Measurements from ENCODE around the gene CMSS1. TPM values are rescaled to one million over a fixed set of nuclear protein-coding genes. Genes with fewer than 3 reads are reported as not detected.

Gene CMSS1
- total and polyA plus RNA-seq, 8 donors = 2.7 to 33.3 (median 22.1) TPM

DNA sequence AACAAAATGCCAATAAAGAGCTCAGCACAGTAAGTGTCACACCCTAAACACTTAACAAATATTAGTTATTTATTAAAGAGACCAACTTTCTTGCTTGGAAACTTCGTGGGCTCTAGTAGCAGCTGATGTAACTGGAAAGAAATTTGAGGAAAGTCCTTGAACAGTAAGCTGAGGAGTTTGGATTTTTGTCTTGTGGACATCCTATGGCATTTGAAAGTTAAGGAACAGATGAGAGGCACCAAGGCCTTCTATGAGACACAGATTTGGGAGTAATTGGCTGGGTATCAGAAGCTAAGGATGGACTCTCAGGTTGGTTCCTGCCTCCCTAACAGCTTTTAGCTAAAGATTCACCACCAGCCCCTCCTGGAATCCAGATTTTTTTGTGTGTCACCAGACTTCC, 356.3 kb downstream of the CMSS1 start:
- intact Hi-C loops (cut with DNase I; ENCODE audit: low total_unique reads) = no loop called here
- WGBS, 5 donors = 59 to 93% (median 65%) methylated on average over 1 of the region's 1 CpG

DNA sequence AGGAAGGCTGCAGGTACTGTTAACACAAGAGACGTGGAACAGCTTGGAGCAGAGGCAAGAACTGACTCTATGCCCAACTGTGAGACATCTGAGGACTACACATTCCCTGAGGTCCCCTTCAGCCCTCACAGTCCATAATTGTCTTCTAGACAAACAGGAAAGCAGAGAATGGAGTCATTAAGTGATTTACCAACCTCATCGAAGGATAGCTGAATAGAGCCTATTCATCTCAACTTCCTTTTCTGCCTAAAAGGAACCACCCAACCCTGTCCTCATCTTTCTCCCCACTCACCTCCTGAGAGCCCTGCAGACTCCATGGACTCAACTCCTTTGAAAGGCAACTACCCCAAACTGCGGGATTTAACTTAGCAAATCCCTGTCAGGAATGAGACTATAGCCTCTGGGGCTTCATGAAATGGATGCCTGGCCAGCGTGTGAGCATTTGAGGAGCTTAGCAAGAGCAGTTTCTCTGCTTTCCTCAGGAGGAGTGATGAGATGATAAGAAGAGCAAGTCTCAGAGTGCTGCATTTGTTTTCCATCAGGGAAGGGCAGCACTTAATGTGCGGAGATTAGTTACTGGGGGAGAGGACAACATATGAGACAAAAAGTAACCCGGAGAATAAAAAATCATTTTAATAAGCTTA, 358.1 kb downstream of the CMSS1 start:
- Histone ChIP-seq H3K27ac (no peak overlapping the region), H3K36me3 (peaks cover 0 to 63% (median 33%) of the 10 kb centered on the region in 4 donors), H3K9me3 (peaks cover 7 to 15% (median 14%) of the 10 kb centered on the region in 4 donors), H3K27me3 (no peaks in the 10 kb centered on the region), H3K4me1 (no peaks in the 10 kb centered on the region), H3K4me3 (no peak overlapping the region)
- 86 to 96% (median 91%) methylated on average over 6 of the region's 6 CpGs for WGBS, 5 donors
- TF ChIP-seq POLR2AphosphoS5 (IDR thresholded peaks at IDR 0.05) (no peak), POLR2A (IDR thresholded peaks at IDR 0.05) (no peak), EP300 (IDR thresholded peaks at IDR 0.05) (no peak)
- TF ChIP-seq, protein P1, sequence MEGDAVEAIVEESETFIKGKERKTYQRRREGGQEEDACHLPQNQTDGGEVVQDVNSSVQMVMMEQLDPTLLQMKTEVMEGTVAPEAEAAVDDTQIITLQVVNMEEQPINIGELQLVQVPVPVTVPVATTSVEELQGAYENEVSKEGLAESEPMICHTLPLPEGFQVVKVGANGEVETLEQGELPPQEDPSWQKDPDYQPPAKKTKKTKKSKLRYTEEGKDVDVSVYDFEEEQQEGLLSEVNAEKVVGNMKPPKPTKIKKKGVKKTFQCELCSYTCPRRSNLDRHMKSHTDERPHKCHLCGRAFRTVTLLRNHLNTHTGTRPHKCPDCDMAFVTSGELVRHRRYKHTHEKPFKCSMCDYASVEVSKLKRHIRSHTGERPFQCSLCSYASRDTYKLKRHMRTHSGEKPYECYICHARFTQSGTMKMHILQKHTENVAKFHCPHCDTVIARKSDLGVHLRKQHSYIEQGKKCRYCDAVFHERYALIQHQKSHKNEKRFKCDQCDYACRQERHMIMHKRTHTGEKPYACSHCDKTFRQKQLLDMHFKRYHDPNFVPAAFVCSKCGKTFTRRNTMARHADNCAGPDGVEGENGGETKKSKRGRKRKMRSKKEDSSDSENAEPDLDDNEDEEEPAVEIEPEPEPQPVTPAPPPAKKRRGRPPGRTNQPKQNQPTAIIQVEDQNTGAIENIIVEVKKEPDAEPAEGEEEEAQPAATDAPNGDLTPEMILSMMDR (IDR thresholded peaks at IDR 0.05) = no peak
- intact Hi-C loops (cut with DNase I; ENCODE audit: low total_unique reads) = no loop called here
- DNase-seq = no peak

More for the DNA sequence above, 356.3 kb downstream of the CMSS1 start:
- Histone ChIP-seq H3K9me3 (peaks cover 0 to 1% (median 0%) of the 10 kb centered on the region in 4 donors), H3K27me3 (no peaks in the 10 kb centered on the region), H3K4me1 (peaks cover 0 to 5% (median 0%) of the 10 kb centered on the region in 4 donors), H3K36me3 (peaks cover 0 to 50% (median 26%) of the 10 kb centered on the region in 4 donors), H3K4me3 (no peak overlapping the region), H3K27ac (no peak overlapping the region)
- no peak for DNase-seq
- TF ChIP-seq EP300 (IDR thresholded peaks at IDR 0.05) = no peak
- TF ChIP-seq POLR2AphosphoS5 (IDR thresholded peaks at IDR 0.05) = no peak
- no peak for TF ChIP-seq POLR2A (IDR thresholded peaks at IDR 0.05)
- TF ChIP-seq, protein P1 (IDR thresholded peaks at IDR 0.05) = no peak

DNA sequence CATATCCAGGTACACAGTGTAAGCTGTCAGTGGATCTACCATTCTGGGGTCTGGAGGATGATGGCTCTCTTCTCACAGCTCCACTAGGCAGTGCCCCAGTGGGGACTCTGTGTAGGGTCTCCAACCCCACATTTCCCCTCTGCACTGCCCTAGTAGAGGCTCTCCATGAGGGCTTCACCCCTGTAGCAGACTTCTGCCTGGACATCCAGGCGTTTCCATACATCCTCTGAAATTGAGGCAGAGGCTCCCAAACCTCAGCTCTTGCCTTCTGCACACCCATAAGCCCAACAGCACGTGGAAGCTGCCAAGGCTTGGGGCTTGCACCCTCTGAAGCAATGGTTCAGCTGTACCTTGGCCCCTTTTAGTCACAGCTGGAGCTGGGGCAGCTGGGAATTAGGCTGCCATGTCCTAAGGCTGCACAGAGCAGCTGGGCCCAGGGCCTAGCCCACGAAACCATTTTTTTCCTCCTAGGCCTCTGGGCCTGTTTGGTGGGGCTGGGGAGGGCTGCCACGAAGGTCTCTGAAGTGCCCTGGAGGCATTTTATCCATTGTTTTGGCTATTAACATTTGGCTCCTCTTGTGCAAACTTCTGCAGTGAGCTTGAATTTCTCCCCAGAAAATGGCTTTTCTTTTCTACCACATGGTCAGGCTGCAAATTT, 362.2 kb downstream of the CMSS1 start:
- no peak overlapping the region for H3K4me3 ChIP-seq
- H3K27me3 ChIP-seq = no peaks in the 10 kb centered on the region
- intact Hi-C loops (cut with DNase I; ENCODE audit: low total_unique reads) = no loop called here
- TF ChIP-seq POLR2AphosphoS5 (IDR thresholded peaks at IDR 0.05) = no peak
- no peak for TF ChIP-seq POLR2A (IDR thresholded peaks at IDR 0.05)
- TF ChIP-seq, protein P1 (IDR thresholded peaks at IDR 0.05) = no peak
- no peak for TF ChIP-seq EP300 (IDR thresholded peaks at IDR 0.05)
- H3K4me1 ChIP-seq = peaks cover 0 to 4% (median 0%) of the 10 kb centered on the region in 4 donors
- peaks cover 7 to 15% (median 14%) of the 10 kb centered on the region in 4 donors for H3K9me3 ChIP-seq
- no peak overlapping the region for H3K27ac ChIP-seq
- DNase-seq = no peak
- WGBS, 5 donors = 93 to 100% (median 97%) methylated on average over 2 to 4 of the region's 4 CpGs
- peaks cover 0 to 40% (median 31%) of the 10 kb centered on the region in 4 donors for H3K36me3 ChIP-seq

DNA sequence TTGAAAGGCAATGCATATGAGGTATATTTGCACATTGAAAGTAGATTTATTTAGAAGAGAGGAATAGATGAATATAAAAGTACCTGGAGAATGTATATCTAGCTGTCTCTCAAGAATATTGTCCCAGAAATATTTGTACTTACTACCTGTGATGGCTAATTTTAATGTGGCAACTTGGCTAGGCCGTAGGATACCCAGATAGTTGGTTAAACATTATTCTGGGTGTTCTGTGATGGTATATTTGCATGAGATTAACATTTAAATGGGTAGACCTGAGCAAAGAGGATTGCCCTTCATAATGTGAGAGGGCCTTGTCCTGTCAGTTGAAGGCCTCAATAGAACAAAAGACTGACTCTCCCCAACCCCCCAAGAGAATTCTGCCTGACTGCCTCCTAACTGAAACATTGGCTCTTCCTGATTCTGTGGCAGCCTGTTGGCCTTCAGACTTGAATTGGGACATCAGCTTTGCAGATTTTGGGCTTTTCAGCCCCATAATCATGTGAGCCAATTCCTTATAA, 366.0 kb downstream of the CMSS1 start:
- Histone ChIP-seq H3K9me3 (peaks cover 7 to 15% (median 14%) of the 10 kb centered on the region in 4 donors), H3K4me1 (peaks cover 0 to 14% (median 0%) of the 10 kb centered on the region in 4 donors), H3K4me3 (no peak overlapping the region), H3K27ac (no peak overlapping the region), H3K36me3 (peaks cover 0 to 16% (median 10%) of the 10 kb centered on the region in 4 donors), H3K27me3 (no peaks in the 10 kb centered on the region)
- intact Hi-C loops (cut with DNase I; ENCODE audit: low total_unique reads) = no loop called here
- 84 to 92% (median 89%) methylated on average over 1 of the region's 1 CpG for WGBS, 5 donors
- TF ChIP-seq POLR2AphosphoS5 (IDR thresholded peaks at IDR 0.05) = no peak
- TF ChIP-seq, protein P1 (IDR thresholded peaks at IDR 0.05) = no peak
- TF ChIP-seq POLR2A (IDR thresholded peaks at IDR 0.05) = no peak
- TF ChIP-seq EP300 (IDR thresholded peaks at IDR 0.05) = no peak
- DNase-seq = no peak
